Left forelimb (tissue), 1 donor: ENCODE measurements around the gene MMRN2.

ENCODE experiments used
- DNase-seq: peaks from one replicate; pipeline ENCODE4 v3.0.0-alpha.2; 2018; ENCODE audit warnings: low spot score

The MMRN2 gene

GRCh38 chr10:86970162-86970981 is 13.0 kb upstream of the MMRN2 start:
- no peak for DNase-seq

DNA sequence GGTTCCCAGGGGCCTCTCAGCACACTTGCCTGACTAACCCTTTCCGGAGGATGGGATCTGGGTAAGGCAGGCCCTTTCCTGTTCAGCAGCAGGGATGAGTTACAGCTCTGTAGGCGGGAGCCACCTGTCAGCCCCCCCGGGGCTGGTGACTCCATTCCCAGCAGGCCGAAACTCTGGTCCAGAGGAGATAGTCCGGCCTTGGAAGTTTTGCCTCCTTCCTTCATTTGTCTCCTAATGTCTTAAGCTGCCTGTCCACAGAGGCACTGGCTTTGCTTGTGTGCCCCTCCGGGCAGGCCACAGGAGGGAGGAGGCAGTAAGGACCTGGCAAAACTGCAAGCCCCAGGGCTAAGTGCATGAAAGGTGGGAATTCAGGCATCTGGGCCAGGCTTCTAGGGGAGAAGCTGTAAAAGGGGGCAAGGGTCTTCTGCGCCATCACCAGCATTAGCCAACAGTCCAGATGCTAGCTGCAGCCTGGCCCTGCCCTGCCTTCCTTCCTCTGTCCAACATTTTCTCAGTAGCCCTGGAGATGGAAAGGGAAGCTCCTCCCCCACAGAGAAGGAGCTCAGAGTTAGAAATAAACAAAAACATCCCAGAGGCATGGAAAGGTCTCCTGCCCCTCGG is 12.1 kb upstream of the MMRN2 start:
- no peak for DNase-seq

GRCh38 chr10:86968994-86969355 is 11.6 kb upstream of the MMRN2 start:
- DNase-seq = no peak

GRCh38 chr10:86968271-86968993 is 11.0 kb upstream of the MMRN2 start, which contains the start of gene ADIRF:
Gene ADIRF, plus strand, starts transcription at chr10:86968482. Its CDS starts 63 bp downstream, at chr10:86968545.
- no peak for DNase-seq

DNA sequence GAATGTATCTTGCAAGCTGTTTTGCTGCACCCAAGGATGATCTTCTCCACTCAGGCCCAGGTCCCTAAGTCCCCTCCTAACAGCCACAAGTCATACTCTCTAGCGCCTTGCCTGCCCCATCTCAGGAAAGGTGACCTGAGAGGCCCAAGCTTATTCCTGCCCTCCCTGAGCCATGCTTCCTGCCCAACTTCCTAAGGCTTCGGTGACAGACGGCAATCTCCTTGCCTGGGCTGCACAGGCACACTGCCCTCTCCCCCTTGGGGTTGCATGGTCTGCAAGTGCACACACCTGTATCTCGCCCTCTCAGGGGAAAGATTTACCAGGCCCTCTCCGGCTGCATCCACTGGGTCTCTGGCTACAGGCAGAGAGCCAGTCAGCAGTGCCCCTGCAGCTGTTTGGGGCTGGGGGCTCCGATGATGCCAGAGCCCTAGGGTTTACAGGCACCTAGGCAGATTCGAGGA is 10.1 kb upstream of the MMRN2 start:
- DNase-seq = no peak

GRCh38 chr10:86965986-86966654 is 8.7 kb upstream of the MMRN2 start:
- DNase-seq = no peak

DNA sequence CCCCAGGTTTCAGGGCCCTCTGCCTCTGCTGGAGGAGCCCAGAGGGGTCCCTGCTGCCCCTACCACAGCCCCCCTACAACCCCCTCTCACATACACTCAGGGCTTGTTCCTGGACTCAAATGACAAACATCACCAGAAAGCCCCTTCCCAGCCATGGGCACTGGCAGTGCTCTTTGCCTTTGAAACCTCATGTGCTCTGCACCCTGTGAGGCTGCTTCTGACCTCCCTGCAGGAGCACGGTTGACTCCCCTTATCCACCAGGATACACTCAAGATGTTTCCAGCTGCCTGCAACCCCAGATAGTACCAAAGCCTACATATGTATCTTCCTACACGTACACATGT is 7.4 kb upstream of the MMRN2 start:
- DNase-seq = no peak

GRCh38 chr10:86964061-86964846 is 6.8 kb upstream of the MMRN2 start:
- no peak for DNase-seq

- no peak for DNase-seq
Observed at GRCh38 chr10:86963341-86963919, 6.0 kb upstream of the MMRN2 start.

DNA sequence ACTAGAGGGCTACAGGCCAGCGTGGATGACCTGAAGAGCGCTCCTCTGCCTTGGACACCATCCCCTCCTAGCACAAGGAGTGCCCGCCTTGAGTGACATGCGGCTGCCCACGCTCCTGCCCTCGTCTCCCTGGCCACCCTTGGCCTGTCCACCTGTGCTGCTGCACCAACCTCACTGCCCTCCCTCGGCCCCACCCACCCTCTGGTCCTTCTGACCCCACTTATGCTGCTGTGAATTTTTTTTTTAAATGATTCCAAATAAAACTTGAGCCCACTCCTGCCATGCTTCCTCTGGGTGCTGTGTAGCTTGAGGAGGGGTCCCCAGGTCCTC is 5.5 kb upstream of the MMRN2 start:
- no peak for DNase-seq

GRCh38 chr10:86962136-86962980 is 4.9 kb upstream of the MMRN2 start:
- peak; percentile 41 for DNase-seq

- DNase-seq = peak; percentile 64
Observed at GRCh38 chr10:86961481-86962091, 4.2 kb upstream of the MMRN2 start.

DNA sequence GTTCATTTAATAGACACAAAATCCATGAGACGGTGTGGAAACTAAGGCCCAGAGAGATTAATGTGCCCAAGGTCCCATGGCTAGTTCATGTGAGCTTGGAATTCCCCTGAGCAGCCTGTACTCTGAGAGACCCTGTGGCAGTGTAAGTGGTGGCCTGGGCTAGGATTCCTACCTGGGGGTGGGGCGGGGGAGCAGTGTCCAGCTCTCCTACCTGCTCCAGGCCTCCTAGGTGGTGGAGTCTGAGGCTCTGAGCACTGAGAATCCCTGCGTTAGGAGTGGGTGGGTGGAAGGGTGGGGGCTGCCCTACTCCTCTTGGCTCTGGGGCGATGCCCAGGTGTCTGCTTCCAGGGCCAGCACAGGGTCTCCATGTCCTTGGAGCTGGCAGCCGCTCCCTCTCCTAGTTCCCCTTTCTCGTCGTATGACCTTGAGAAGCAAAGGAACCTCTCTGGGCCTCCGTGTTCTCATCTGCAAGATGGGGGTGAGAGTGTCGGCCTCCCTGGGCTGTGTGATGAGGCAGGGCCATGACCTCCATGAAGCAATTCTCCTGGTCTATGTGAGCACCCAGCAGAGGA is 3.5 kb upstream of the MMRN2 start:
- peak; percentile 25 for DNase-seq

GRCh38 chr10:86960003-86960862 is 2.8 kb upstream of the MMRN2 start:
- peak; percentile 64 for DNase-seq

DNA sequence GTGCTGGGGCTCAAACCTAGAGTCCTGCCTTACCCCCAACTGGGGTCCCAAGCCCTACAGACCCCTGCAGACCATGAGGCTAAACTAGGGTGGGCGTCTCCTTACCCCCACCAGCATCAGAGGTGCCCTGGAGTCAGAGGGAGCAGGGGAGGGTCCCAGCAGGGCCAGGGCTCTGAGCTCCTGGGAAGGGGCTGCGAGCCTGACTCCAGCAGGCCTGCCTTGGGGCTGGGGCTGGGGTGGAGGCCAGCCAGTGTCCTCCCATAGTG is 2.3 kb upstream of the MMRN2 start:
- DNase-seq = no peak

GRCh38 chr10:86958901-86959736 is 1.7 kb upstream of the MMRN2 start:
- DNase-seq = peak; percentile 68

DNA sequence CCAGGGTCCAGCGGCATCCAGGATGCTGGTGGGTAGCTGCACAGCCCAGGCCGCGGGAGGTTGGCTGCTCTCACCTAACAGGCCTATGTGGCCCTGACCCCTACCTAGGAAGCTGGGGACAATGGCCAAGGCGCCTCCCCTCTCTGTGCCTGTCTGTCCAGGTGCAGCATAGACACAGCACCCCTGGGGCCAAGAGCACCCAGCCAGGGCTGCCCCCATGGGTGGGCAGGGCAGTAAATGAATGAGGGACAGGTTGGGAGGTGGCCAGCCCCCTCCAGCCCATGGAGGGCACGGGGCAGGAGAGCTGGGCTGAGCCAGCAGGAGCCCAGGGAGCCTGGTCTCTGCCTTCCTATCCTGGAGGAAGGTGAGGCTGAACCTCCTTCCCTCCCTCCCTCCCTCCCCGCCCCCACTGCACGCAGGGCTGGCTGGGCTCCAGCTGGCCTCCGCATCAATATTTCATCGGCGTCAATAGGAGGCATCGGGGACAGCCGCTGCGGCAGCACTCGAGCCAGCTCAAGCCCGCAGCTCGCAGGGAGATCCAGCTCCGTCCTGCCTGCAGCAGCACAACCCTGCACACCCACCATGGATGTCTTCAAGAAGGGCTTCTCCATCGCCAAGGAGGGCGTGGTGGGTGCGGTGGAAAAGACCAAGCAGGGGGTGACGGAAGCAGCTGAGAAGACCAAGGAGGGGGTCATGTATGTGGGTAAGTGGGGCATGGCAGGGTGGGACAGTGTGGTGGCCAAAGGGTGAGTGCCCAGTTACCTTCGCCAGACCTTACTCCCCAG is 893 bp upstream of the MMRN2 start, which contains the start of gene SNCG:
Gene SNCG, plus strand, starts transcription at position 484 of the 785 bp plus-strand sequence. Its CDS starts 99 bp downstream, at position 583.
- no peak for DNase-seq
